ENCODE results near the gene FES.
"Not testable (repeated sequence)": the region's sequence is repeated elsewhere in the genome, so short reads cannot be mapped to it uniquely, and the experiment has no call there.

FES gene

GRCh38 chr15:90871139-90871715, 13.1 kb upstream of the FES start:
- peak overlapping the region; percentile 74 for H3K4me3 ChIP-seq (replicated peaks; ENCODE audit: low read depth, low read length)
- TF ChIP-seq CTCF (IDR thresholded peaks at IDR 0.05; ENCODE audit: low read length, missing control alignments) = no peak
- no peak for DNase-seq (ENCODE audit: low read depth)

GRCh38 chr15:90871716-90872485, 12.4 kb upstream of the FES start:
- no peak for TF ChIP-seq CTCF (IDR thresholded peaks at IDR 0.05; ENCODE audit: low read length, missing control alignments)

GRCh38 chr15:90872486-90873184, 11.7 kb upstream of the FES start:
- no peak for TF ChIP-seq CTCF (IDR thresholded peaks at IDR 0.05; ENCODE audit: low read length, missing control alignments)
- DNase-seq (ENCODE audit: low read depth) = peak; percentile 74
- peak overlapping the region; percentile 74 for H3K4me3 ChIP-seq (replicated peaks; ENCODE audit: low read depth, low read length)

More at GRCh38 chr15:90871716-90872485, 12.4 kb upstream of the FES start:
- H3K4me3 ChIP-seq (replicated peaks; ENCODE audit: low read depth, low read length) = peak overlapping the region; percentile 74
- no peak for DNase-seq (ENCODE audit: low read depth)

GRCh38 chr15:90873488-90873997, 10.8 kb upstream of the FES start:
- peak overlapping the region; percentile 74 for H3K4me3 ChIP-seq (replicated peaks; ENCODE audit: low read depth, low read length)
- no peak for DNase-seq (ENCODE audit: low read depth)
- TF ChIP-seq CTCF (IDR thresholded peaks at IDR 0.05; ENCODE audit: low read length, missing control alignments) = no peak

- no peak for DNase-seq (ENCODE audit: low read depth)
- H3K4me3 ChIP-seq (replicated peaks; ENCODE audit: low read depth, low read length) = peak overlapping the region; percentile 12
- no peak for TF ChIP-seq CTCF (IDR thresholded peaks at IDR 0.05; ENCODE audit: low read length, missing control alignments)
Observed at GRCh38 chr15:90873998-90874605, 10.2 kb upstream of the FES start.

GRCh38 chr15:90874986-90875385, 9.3 kb upstream of the FES start:
- not testable (repeated sequence) for DNase-seq (ENCODE audit: low read depth); H3K4me3 ChIP-seq (replicated peaks; ENCODE audit: low read depth, low read length)

GRCh38 chr15:90875549-90875981, 8.7 kb upstream of the FES start:
- no peak for DNase-seq (ENCODE audit: low read depth)
- no peak overlapping the region for H3K4me3 ChIP-seq (replicated peaks; ENCODE audit: low read depth, low read length)
- TF ChIP-seq CTCF (IDR thresholded peaks at IDR 0.05; ENCODE audit: low read length, missing control alignments) = no peak

All from fibroblast of pulmonary artery (primary cell).